Aorta (tissue), 5 donors: ENCODE results near the gene ULBP2. TPM values are rescaled to one million over a fixed set of nuclear protein-coding genes. Genes with fewer than 3 reads are reported as not detected.
"Not testable (repeated sequence)": the region's sequence is repeated elsewhere in the genome, so short reads cannot be mapped to it uniquely, and the experiment has no call there.

Experiments
- ATAC-seq: fragments of 200-7000 bp; cut with Tn5 transposase; one replicate; pipeline ENCODE4 v1.9.1; 2022; ENCODE audit warnings: moderate library complexity; ENCODE audit not compliant: low FRiP score
- DNase-seq, 2 donors: peaks; one replicate each; pipeline ENCODE4 v3.0.0-alpha.2; 2020
- H3K27ac ChIP-seq, 2 donors: one replicate each; pipeline ENCODE4 v1.5.1; 2013; ENCODE audit warnings: low read length in 2 of 2, mild to moderate bottlenecking in 2 of 2, moderate library complexity in 2 of 2, control low read depth in 1 of 2, inconsistent platforms in 1 of 2, low read depth in 1 of 2
- H3K27me3 ChIP-seq, 2 donors: one replicate each; pipeline ENCODE4 v1.6.1; 2013; ENCODE audit warnings: control low read depth in 1 of 2, low read length in 1 of 2, mild to moderate bottlenecking in 1 of 2, moderate library complexity in 1 of 2; ENCODE audit not compliant: insufficient read depth in 2 of 2, control insufficient read depth in 1 of 2
- H3K36me3 ChIP-seq, 2 donors: one replicate each; pipeline ENCODE4 v1.6.1; 2013; ENCODE audit warnings: control low read depth in 1 of 2, low read length in 1 of 2, mild to moderate bottlenecking in 1 of 2; ENCODE audit not compliant: insufficient read depth in 2 of 2, control insufficient read depth in 1 of 2
- H3K4me1 ChIP-seq, 2 donors: one replicate each; pipeline ENCODE4 v1.6.1; 2013; ENCODE audit warnings: low read length in 2 of 2, control low read depth in 1 of 2, mild to moderate bottlenecking in 1 of 2, moderate library complexity in 1 of 2; ENCODE audit not compliant: insufficient read depth in 2 of 2, control insufficient read depth in 1 of 2
- H3K4me3 ChIP-seq, 2 donors: one replicate each; pipeline ENCODE4 v1.5.1; 2013; ENCODE audit warnings: low read length in 2 of 2, control low read depth in 1 of 2, mild to moderate bottlenecking in 1 of 2
- H3K9me3 ChIP-seq: one replicate; pipeline ENCODE4 v1.6.1; 2013; ENCODE audit warnings: mild to moderate bottlenecking, low read length; ENCODE audit not compliant: control insufficient read depth
- WGBS, 2 donors: extraction: QIAGEN DNeasy Blood & Tissue Kit; methylation state at CpG; one replicate each; pipeline ENCODE4 v1.1.7; 2013; 5-methylcytosine and 5-hydroxymethylcytosine counted together
- intact Hi-C, 2 donors: fragments of 100-400 bp; cut with DNase I; formaldehyde crosslinking; loops; one replicate each; pipeline versions ENCODE4 v1.14.2 to v1.15.0; 2022
- polyA plus RNA-seq, 2 donors: library from polyadenylated mRNA; stranded (reverse); fragments of 200-250 nt; gene quantifications; one replicate each; pipeline ENCODE4 v1.2.3, GENCODE V29; 2013
- total RNA-seq, 2 donors: library from RNA; stranded (reverse); fragmentation: NEBNext Ultra II Directional; extraction: Animal tissue kit (Norgen Biotek cat#: 25700); gene quantifications; one replicate each; pipeline ENCODE4 v1.2.1, GENCODE V29; 2021
- donor health status: healthy with polysubstance abuse.
- donor health status: Bipolar disorder and iron deficiency.
- donor health status: DM: no; HTN: no; CAD: no.
- donor health status: DM: no; HTN: no; CAD: no.
- donor health status: DM: yes; HTN: yes; CAD: no.

ULBP2 gene
- total and polyA plus RNA-seq, 4 donors = 0.36 to 0.68 (median 0.66) TPM; not detected in 1

DNA sequence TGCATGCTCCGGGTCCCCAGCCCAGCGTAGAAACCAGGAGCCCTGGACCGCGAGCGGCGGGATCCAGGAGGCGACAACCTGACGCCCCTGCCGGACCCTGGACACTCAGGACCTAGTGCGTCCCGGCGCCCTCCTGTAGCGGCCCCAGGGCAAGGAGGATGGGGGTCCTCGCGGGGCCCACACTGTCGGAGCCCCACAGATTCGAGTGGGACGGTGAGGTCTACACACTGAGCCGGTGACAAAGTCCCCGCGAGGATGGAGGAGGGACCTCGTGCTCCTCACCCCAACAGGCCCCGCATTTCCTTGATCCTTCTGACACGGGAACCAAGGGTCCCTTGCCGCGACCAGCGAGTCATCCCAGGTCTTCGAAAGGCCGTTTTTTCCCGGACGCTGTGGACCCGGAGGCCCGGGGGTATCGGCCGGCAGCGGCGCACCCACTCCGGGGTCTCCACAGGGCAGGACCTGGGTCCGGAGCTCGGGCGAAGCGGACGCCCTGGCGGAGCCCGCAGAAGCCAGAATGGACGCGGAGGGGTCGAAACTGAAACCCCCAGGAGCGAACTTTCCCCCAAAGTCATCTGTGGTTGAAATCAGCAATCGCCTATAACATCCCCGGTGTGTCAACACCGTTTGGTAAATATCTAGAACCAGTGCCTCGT is 12.6 kb downstream of the ULBP2 start:
- H3K9me3 ChIP-seq, DNase-seq, H3K4me3 ChIP-seq, H3K27me3 ChIP-seq, intact Hi-C loops, H3K36me3 ChIP-seq, H3K27ac ChIP-seq, H3K4me1 ChIP-seq: not testable (repeated sequence)
- 4 to 5% methylated on average over 34 to 39 of the region's 53 CpGs for WGBS, 2 donors
- ATAC-seq = peak; percentile 19

DNA sequence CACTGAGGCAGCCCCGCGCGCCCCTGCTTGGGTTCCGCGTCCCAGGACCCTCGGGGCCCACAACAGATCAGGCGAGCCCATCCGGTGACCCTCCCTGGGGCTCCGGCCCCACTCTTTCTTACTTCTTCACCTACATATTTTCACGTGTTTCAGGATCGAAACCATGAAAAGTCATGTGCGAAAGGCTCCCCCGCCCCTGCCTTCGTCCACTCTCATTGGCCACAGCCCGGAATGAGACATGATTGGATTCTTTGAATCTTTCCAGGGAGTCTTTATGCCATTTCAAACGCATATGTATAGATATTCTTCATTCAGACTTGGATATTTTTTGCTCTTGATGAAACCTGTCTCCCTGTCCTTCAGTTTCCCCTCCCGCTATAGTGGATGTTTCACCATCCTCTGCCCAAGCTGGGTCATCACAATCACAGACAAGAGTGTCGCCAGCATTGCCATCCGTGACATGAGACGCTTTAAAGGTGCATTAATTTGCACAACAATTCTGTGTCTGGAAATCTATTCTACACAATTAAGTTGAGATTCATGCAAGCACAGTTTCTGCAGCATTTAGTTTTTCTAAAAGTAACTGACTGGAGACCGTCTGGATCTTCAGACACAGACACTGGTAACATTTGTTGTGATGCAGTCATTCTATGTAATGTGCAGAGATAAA is 13.3 kb downstream of the ULBP2 start:
- H3K9me3 ChIP-seq, intact Hi-C loops, ATAC-seq, H3K27ac ChIP-seq, H3K4me1 ChIP-seq, H3K27me3 ChIP-seq, DNase-seq, H3K4me3 ChIP-seq, H3K36me3 ChIP-seq: not testable (repeated sequence)
- WGBS, 2 donors = 12 to 15% methylated on average over 11 to 13 of the region's 21 CpGs

DNA sequence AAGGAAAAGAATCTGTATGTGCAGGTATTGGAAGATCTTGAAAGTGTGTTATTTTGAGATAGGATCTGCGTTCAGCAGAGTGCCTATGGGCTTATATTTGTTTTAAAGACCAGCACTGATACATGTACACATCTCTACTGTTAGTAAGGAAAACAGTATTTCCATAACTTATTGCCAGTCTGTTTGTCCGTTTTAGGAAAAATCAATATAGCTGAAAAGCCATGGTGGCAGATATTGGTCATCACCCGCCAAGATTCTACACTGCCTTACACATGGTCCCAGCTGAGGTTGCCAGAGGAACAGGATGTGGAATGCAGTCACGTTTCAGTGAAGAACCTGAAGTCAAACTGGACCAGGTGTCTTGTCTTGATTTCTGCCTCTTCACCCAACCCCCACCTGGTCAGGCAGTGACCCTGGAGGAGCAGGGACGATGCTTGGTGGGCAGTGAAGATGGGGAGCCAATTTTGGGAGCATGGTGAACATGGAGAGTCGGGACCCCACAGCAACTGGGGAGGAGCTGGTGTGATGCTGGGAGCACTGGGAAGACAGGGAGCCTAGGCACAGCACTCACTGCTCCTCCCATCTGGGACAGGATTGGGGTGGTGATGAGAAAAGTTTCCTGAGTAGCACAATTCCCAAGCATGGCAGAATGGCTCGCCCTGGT is 14.0 kb downstream of the ULBP2 start:
- intact Hi-C loops, DNase-seq, H3K27ac ChIP-seq, H3K4me1 ChIP-seq, H3K36me3 ChIP-seq, H3K4me3 ChIP-seq, H3K9me3 ChIP-seq, H3K27me3 ChIP-seq, ATAC-seq: not testable (repeated sequence)
- 28 to 30% methylated on average over 7 of the region's 7 CpGs for WGBS, 2 donors

DNA sequence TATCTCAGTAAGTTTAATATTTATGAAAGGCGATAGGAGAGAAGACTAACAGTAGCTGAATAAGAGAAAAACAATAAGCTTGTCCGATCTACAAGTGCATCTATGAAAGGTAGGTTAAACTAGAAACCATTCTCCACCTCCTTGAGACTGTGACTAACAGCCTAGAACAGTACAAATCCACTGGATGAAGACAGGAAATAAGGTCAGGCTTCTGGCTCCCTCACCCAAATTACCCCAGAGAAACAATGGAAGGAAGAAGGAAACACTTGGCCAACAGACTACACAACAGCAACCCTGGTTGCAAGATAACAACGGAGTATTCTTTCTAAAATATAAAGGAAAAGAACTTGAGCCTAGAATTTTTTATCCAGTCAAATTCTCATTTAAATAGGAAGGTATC is 16.3 kb downstream of the ULBP2 start:
- H3K9me3 ChIP-seq, H3K4me1 ChIP-seq, H3K4me3 ChIP-seq, H3K27ac ChIP-seq, ATAC-seq, DNase-seq, H3K36me3 ChIP-seq, H3K27me3 ChIP-seq, intact Hi-C loops: not testable (repeated sequence)
- WGBS, 2 donors = 73 to 78% methylated on average over 3 of the region's 3 CpGs

DNA sequence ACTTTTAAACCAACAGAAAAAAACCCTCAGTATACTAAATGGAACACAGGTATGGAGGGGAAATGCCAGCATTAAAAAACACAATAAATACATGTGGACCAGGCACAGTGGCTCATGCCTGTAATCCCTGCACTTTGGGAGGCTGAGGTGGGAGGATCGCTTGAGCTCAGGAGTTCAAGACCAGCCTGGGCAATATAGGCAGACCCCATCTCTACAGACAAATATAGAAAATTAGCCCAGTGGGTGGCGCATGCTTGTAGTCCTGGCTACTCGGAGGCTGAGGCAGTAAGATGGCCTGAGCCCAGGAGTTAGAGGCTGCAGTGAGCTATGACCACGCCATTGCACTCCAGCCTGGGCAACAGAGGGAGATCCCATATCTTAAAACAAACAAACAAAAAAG is 18.0 kb downstream of the ULBP2 start:
- H3K36me3 ChIP-seq, H3K4me1 ChIP-seq, H3K27me3 ChIP-seq, ATAC-seq, DNase-seq, H3K27ac ChIP-seq, H3K4me3 ChIP-seq, intact Hi-C loops, H3K9me3 ChIP-seq: not testable (repeated sequence)
- 67 to 79% methylated on average over 2 to 3 of the region's 4 CpGs for WGBS, 2 donors

DNA sequence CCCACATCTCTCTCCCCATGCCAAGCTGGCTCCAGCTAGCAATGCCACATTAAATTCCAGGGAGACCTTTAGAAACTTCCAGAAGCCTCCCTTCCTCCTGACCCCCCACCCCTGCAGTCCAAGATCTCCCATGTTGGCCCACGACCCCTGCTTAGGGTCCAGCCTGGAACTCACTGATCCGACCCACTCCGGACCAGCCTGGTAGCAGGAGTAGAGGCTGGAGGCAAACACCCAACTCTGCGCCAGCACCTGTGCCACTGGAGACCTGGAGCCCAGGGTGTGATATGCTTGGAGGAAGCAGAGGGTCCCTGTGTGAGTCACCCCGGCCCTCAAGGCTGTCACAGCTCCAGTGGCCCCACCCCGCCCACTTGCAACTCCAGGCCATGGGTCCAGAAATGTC is 18.7 kb downstream of the ULBP2 start:
- Histone ChIP-seq H3K4me3 (no peak overlapping the region), H3K9me3 (no peaks in the 10 kb centered on the region), H3K27me3 (peaks cover 0 to 2% of the 10 kb centered on the region in 2 donors), H3K27ac (no peak overlapping the region), H3K4me1 (no peaks in the 10 kb centered on the region), H3K36me3 (no peaks in the 10 kb centered on the region)
- intact Hi-C loops = no loop called here
- ATAC-seq (no peak), DNase-seq (no peak)
- 50 to 62% methylated on average over 6 of the region's 6 CpGs for WGBS, 2 donors

DNA sequence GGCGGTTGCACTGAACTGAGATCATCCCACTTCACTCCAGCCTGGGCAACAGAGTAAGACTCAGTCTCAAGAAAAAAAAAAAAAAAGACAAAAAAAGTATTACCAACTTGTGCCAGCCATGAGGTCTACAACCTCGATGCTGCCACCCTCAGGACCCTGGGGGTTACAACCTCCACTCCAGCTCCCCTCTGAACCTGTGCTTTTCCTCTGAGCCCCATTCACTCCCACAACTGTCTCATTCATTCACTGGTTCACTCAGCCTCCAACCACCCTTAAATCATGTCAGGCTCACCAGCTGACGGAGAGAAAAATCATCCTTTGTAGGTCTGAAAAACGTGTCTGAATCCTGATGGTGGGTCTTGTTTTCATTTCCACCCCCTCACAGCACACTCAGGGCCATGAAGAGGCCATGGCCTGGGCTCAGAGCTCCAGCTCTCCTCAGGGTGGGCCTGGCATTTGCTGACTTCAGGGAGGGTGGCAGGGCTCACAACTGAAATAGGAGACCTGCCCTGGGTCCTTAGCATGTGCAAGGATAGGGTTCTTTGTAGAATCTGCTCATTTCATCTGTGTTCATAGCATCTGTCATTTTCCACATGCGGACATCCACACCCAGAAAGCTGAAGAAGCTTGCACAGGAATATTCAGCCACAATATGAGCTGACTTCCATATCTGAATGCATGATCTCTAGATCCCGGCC is 20.1 kb downstream of the ULBP2 start:
- Histone ChIP-seq H3K4me3 (no peak overlapping the region), H3K27me3 (peaks cover 0 to 2% of the 10 kb centered on the region in 2 donors), H3K27ac (no peak overlapping the region), H3K4me1 (no peaks in the 10 kb centered on the region), H3K36me3 (no peaks in the 10 kb centered on the region), H3K9me3 (no peaks in the 10 kb centered on the region)
- intact Hi-C loops = no loop called here
- ATAC-seq = no peak
- no peak for DNase-seq
- 67 to 76% methylated on average over 6 of the region's 6 CpGs for WGBS, 2 donors

DNA sequence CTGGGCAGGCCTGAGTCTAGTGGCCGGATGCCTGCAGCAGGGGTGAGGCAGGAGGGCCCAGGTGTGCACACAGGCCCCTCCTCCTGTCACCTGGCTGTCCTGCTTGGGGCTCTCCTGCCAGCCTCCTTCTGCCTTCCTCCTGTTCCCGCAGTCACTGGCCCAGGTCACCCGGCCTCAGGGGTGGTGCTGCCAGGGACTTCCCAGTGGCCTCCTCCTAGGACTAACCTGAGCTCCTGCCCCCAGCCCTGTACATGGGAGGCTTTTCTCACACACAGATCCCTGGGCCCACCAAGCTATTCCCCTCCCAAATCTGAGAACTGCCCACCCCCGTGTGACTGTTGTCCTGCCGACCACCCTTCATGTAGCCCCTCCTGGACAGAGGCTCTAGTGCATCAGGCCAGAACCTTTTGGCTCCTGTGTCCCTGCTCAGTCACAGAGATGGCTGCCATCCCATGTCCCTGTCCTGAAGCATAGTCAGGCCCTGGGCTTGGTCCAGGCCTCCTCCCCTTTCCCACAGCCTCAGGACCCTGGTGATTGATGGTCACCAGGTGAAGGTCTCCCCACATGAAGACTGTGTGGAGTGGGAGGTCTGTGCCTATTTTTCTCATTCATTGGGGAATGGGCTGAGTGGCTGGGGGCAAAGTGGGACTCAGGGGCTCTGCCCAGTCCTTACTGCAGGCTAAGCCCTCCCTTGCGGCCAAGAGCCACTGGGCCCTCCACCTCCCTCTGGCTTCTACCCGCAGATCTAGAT is 20.8 kb downstream of the ULBP2 start:
- H3K4me3 ChIP-seq = no peak overlapping the region
- ATAC-seq = no peak
- intact Hi-C loops = no loop called here

More for the DNA sequence above, 20.8 kb downstream of the ULBP2 start:
- peaks cover 0 to 2% of the 10 kb centered on the region in 2 donors for H3K27me3 ChIP-seq
- H3K27ac ChIP-seq = no peak overlapping the region
- WGBS, 2 donors = 76 to 91% methylated on average over 7 of the region's 7 CpGs
- H3K36me3 ChIP-seq = no peaks in the 10 kb centered on the region
- no peak for DNase-seq
- no peaks in the 10 kb centered on the region for H3K4me1 ChIP-seq
- no peaks in the 10 kb centered on the region for H3K9me3 ChIP-seq
